CD14-positive monocyte (primary cell): ENCODE data around the gene DPF1. TPM values are rescaled to one million over a fixed set of nuclear protein-coding genes. Genes with fewer than 3 reads are reported as not detected.

ENCODE experiments used
- DNase-seq, 3 donors: peaks; one replicate each; pipeline ENCODE4 v3.0.0-alpha.2; 2011 to 2022
- H2AFZ ChIP-seq: 2 replicates; pipeline ENCODE4 v1.6.0; 2012; ENCODE audit warnings: mild to moderate bottlenecking, low read depth, low read length, inconsistent platforms; ENCODE audit not compliant: insufficient read depth, poor library complexity, severe bottlenecking
- H3K27ac ChIP-seq, 2 donors: 1 replicate in 1 of 2; 2 replicates in 1 of 2; pipeline ENCODE4 v1.5.1; 2012 to 2013; ENCODE audit warnings: low read length in 2 of 2, control low read depth in 1 of 2, inconsistent platforms in 1 of 2, low read depth in 1 of 2, mild to moderate bottlenecking in 1 of 2
- H3K27me3 ChIP-seq, 2 donors: one replicate each; pipeline versions ENCODE4 v1.6.0 to v1.6.1; 2011 to 2013; ENCODE audit warnings: low read length in 2 of 2; ENCODE audit not compliant: control insufficient read depth in 2 of 2, insufficient read depth in 2 of 2
- H3K36me3 ChIP-seq, 2 donors: replicated peaks in 1 of 2; 1 replicate in 1 of 2; 2 replicates in 1 of 2; pipeline versions ENCODE4 v1.5.1 to v1.6.1; 2012 to 2013; ENCODE audit warnings: low read length in 2 of 2, control low read depth in 1 of 2, inconsistent platforms in 1 of 2, mild to moderate bottlenecking in 1 of 2; ENCODE audit not compliant: insufficient read depth in 2 of 2, control insufficient read depth in 1 of 2
- H3K4me1 ChIP-seq, 2 donors: 1 replicate in 1 of 2; 2 replicates in 1 of 2; pipeline versions ENCODE4 v1.5.1 to v1.6.1; 2012 to 2013; ENCODE audit warnings: low read length in 2 of 2, control low read depth in 1 of 2, inconsistent platforms in 1 of 2, mild to moderate bottlenecking in 1 of 2, moderate library complexity in 1 of 2; ENCODE audit not compliant: insufficient read depth in 2 of 2, control insufficient read depth in 1 of 2
- H3K4me2 ChIP-seq: replicated peaks from 2 replicates; pipeline ENCODE3; 2012; ENCODE audit warnings: low read length, moderate library complexity, mild to moderate bottlenecking; ENCODE audit not compliant: poor library complexity, severe bottlenecking; ENCODE audit errors: extremely low read depth
- H3K4me3 ChIP-seq, 3 experiments: fragments of 200-600 bp in 1 of 3; sonication (generic) in 1 of 3; replicated peaks in 1 of 3; 1 replicate in 2 of 3; 2 replicates in 1 of 3; pipeline ENCODE4 v1.5.1; 2011 to 2013; ENCODE audit warnings: low read length in 3 of 3, mild to moderate bottlenecking in 3 of 3, control low read depth in 2 of 3, low read depth in 2 of 3, inconsistent platforms in 1 of 3, moderate library complexity in 1 of 3
- H3K79me2 ChIP-seq: 2 replicates; pipeline ENCODE4 v1.6.0; 2012; ENCODE audit warnings: mild to moderate bottlenecking, control low read depth, inconsistent platforms, low read length, moderate library complexity; ENCODE audit not compliant: insufficient read depth
- H3K9ac ChIP-seq: 2 replicates; pipeline ENCODE4 v1.6.0; 2017; ENCODE audit warnings: low read length, mild to moderate bottlenecking; ENCODE audit not compliant: insufficient read depth, poor library complexity, severe bottlenecking
- H3K9me3 ChIP-seq, 2 donors: replicated peaks in 1 of 2; 1 replicate in 1 of 2; 2 replicates in 1 of 2; pipeline versions ENCODE4 v1.5.1 to v1.6.1; 2012 to 2013; ENCODE audit warnings: low read length in 2 of 2, control low read depth in 1 of 2; ENCODE audit not compliant: control insufficient read depth in 1 of 2, insufficient read depth in 1 of 2
- H4K20me1 ChIP-seq: 2 replicates; pipeline ENCODE4 v1.6.0; 2012; ENCODE audit warnings: mild to moderate bottlenecking, low read length, control low read depth, moderate library complexity; ENCODE audit not compliant: insufficient read depth
- H3K27ac Mint-ChIP-seq, 7 donors: one replicate each; pipeline ENCODE4 v1.8.0; 2020; ENCODE audit warnings: mild to moderate bottlenecking in 7 of 7, mixed read lengths in 7 of 7, moderate library complexity in 6 of 7, inconsistent platforms in 2 of 7
- H3K27me3 Mint-ChIP-seq, 3 donors: one replicate each; pipeline ENCODE4 v1.8.0; 2021 to 2022; ENCODE audit warnings: low read depth in 3 of 3, mild to moderate bottlenecking in 3 of 3, mixed read lengths in 3 of 3, moderate library complexity in 3 of 3, inconsistent platforms in 1 of 3
- H3K36me3 Mint-ChIP-seq, 2 donors: one replicate each; pipeline ENCODE4 v1.8.0; 2020; ENCODE audit warnings: mixed read lengths in 2 of 2, inconsistent platforms in 1 of 2, mild to moderate bottlenecking in 1 of 2
- H3K4me1 Mint-ChIP-seq: one replicate; pipeline ENCODE4 v1.8.0; 2020; ENCODE audit warnings: mild to moderate bottlenecking, mixed read lengths
- H3K4me3 Mint-ChIP-seq, 2 donors: one replicate each; pipeline ENCODE4 v1.8.0; 2020; ENCODE audit warnings: mild to moderate bottlenecking in 2 of 2, mixed read lengths in 2 of 2, moderate library complexity in 1 of 2
- H3K9me3 Mint-ChIP-seq, 7 donors: one replicate each; pipeline ENCODE4 v1.8.0; 2020 to 2022; ENCODE audit warnings: mixed read lengths in 7 of 7, mild to moderate bottlenecking in 6 of 7, moderate library complexity in 6 of 7, inconsistent platforms in 2 of 7
- CTCF ChIP-seq: fragments of 200-600 bp; IDR thresholded peaks from one replicate; pipeline ENCODE4 v1.8.0; 2022; ENCODE audit warnings: antibody characterized with exemption, mild to moderate bottlenecking
- WGBS: methylation state at CpG from one replicate; pipeline ENCODE4 v1.1.5; 2013; ENCODE audit warnings: missing lambda C conversion rate; ENCODE audit not compliant: insufficient coverage; 5-methylcytosine and 5-hydroxymethylcytosine counted together
- intact Hi-C, 2 donors: fragments of 100-400 bp; cut with micrococcal nuclease; formaldehyde crosslinking; loops; one replicate each; pipeline versions ENCODE4 v1.15.0 to v1.15.1; 2023
- polyA plus RNA-seq, 3 donors: library from polyadenylated mRNA; depleted of rRNA in 1 of 3; unstranded in 2 of 3; stranded (reverse) in 1 of 3; fragments of 300-500 nt in 2 of 3; fragments of >200 nt in 1 of 3; fragmentation: Illumina TruSeq in 2 of 3; gene quantifications; 1 replicate in 2 of 3; 2 replicates in 1 of 3; pipeline ENCODE4 v1.2.3, GENCODE V29; 2012 to 2021
- small RNA-seq: library from RNA; depleted of rRNA; stranded (forward); fragments of <200 nt; gene quantifications from one replicate; pipeline ENCODE3, GENCODE V24; 2012; ENCODE audit warnings: low read depth; ENCODE audit not compliant: insufficient read length

Gene DPF1
- polyA plus RNA-seq, 3 donors: not detected

GRCh38 chr19:38162632-38163031 lies 61.4 kb downstream of the DPF1 start:
- H3K4me2 ChIP-seq: no peak overlapping the region
- 100% methylated on average over 7 of the region's 7 CpGs for WGBS
- H2AFZ ChIP-seq: no peak overlapping the region
- no peaks in the 10 kb centered on the region for H3K27me3 ChIP-seq
- no peak overlapping the region for H3K4me3 ChIP-seq
- H3K36me3 ChIP-seq: peaks cover 38 to 56% of the 10 kb centered on the region in 2 donors
- H3K79me2 ChIP-seq: no peaks in the 10 kb centered on the region
- peaks cover 14 to 24% (median 17%) of the 10 kb centered on the region in 7 donors for H3K9me3 Mint-ChIP-seq
- H4K20me1 ChIP-seq: no peaks in the 10 kb centered on the region
- H3K27me3 Mint-ChIP-seq: no peaks in the 10 kb centered on the region
- no peaks in the 10 kb centered on the region for H3K4me1 ChIP-seq
- H3K9ac ChIP-seq: no peak overlapping the region
- no peak overlapping the region for H3K4me3 Mint-ChIP-seq
- no peak for TF ChIP-seq CTCF
- H3K9me3 ChIP-seq: peaks cover 12 to 16% of the 10 kb centered on the region in 2 donors
- H3K27ac ChIP-seq: no peak overlapping the region
- intact Hi-C loops: no loop called here
- H3K4me1 Mint-ChIP-seq: peaks cover 4% of the 10 kb centered on the region
- H3K27ac Mint-ChIP-seq: no peak overlapping the region
- H3K36me3 Mint-ChIP-seq: peaks cover 61 to 80% of the 10 kb centered on the region in 2 donors
- no peak for DNase-seq

GRCh38 chr19:38162094-38162493 lies 61.9 kb downstream of the DPF1 start:
- Histone ChIP-seq H3K79me2 (no peaks in the 10 kb centered on the region), H3K36me3 (peaks cover 38 to 52% of the 10 kb centered on the region in 2 donors), H2AFZ (no peak overlapping the region), H3K4me2 (no peak overlapping the region), H3K4me3 (no peak overlapping the region), H4K20me1 (no peaks in the 10 kb centered on the region), H3K27ac (no peak overlapping the region), H3K9ac (no peak overlapping the region), H3K4me1 (no peaks in the 10 kb centered on the region), H3K9me3 (peaks cover 12 to 16% of the 10 kb centered on the region in 2 donors), H3K27me3 (no peaks in the 10 kb centered on the region)
- Mint-ChIP-seq H3K27me3 (no peaks in the 10 kb centered on the region), H3K36me3 (peaks cover 65 to 76% of the 10 kb centered on the region in 2 donors), H3K4me3 (no peak overlapping the region), H3K4me1 (peaks cover 4% of the 10 kb centered on the region), H3K9me3 (peaks cover 14 to 24% (median 17%) of the 10 kb centered on the region in 7 donors), H3K27ac (no peak overlapping the region)
- 98% methylated on average over 4 of the region's 5 CpGs for WGBS
- intact Hi-C loops: no loop called here
- no peak for DNase-seq
- no peak for TF ChIP-seq CTCF

Small RNA genes lying within 50 kb of the gene (small RNA-seq; reads per million reads assigned to genes)
- not detected for gene RN7SL663P

Other genes with a start within 250 kb of the DPF1 start
- gene PPP1R14A, start 32.2 kb upstream of the DPF1 start, polyA plus RNA-seq: not detected
- 100 to 1,000 TPM in 2 of 3 donors, 10 to 100 TPM in 1; 42.9 to 139 (median 114) TPM for gene SPINT2, start 40.4 kb upstream of the DPF1 start, polyA plus RNA-seq
- gene C19orf33, start 80.0 kb upstream of the DPF1 start, polyA plus RNA-seq: under 1 TPM; 0.43 to 0.73 (median 0.69) TPM
- 10 to 100 TPM; 79.4 to 90.5 (median 86.1) TPM for gene YIF1B, start 91.7 kb upstream of the DPF1 start, polyA plus RNA-seq
- 10 to 100 TPM in 1 of 3 donors, 1 to 10 TPM in 2; 7.3 to 21.5 (median 8.7) TPM for gene KCNK6, start 95.6 kb upstream of the DPF1 start, polyA plus RNA-seq
- gene CATSPERG, start 111.6 kb upstream of the DPF1 start, polyA plus RNA-seq: 1 to 10 TPM; 3.9 to 6.6 (median 4.6) TPM
- gene PSMD8, start 150.3 kb upstream of the DPF1 start, polyA plus RNA-seq: 100 to 1,000 TPM; 148 to 207 (median 179) TPM
- gene GGN, start 163.8 kb upstream of the DPF1 start, polyA plus RNA-seq: under 1 TPM in 2 of 3 donors, not detected in 1; 0.12 to 0.56 TPM
- under 1 TPM in 1 of 3 donors, not detected in 2; 0.33 TPM for gene SPRED3, start 164.5 kb upstream of the DPF1 start, polyA plus RNA-seq
- gene FAM98C, start 178.9 kb upstream of the DPF1 start, polyA plus RNA-seq: 10 to 100 TPM in 2 of 3 donors, 1 to 10 TPM in 1; 8.5 to 41.0 (median 12.6) TPM
- gene RASGRP4, start 202.0 kb upstream of the DPF1 start, polyA plus RNA-seq: 100 to 1,000 TPM in 1 of 3 donors, 10 to 100 TPM in 2; 30.2 to 141 (median 50.3) TPM
- gene RYR1, start 209.5 kb upstream of the DPF1 start, polyA plus RNA-seq: 1 to 10 TPM in 2 of 3 donors, under 1 TPM in 1; 0.76 to 2.1 (median 2.1) TPM